GM21390 (cell line): ENCODE data around the gene COMT.
"Not testable (repeated sequence)": the region's sequence is repeated elsewhere in the genome, so short reads cannot be mapped to it uniquely, and the experiment has no call there.

Experiments used
- ATAC-seq: cut with Tn5 transposase; IDR thresholded peaks from one replicate; pipeline ENCODE4 v1.9.1; 2021; ENCODE audit not compliant: unreplicated experiment

COMT gene

GRCh38 chr22:19928207-19928606 lies 13.4 kb upstream of the COMT start:
- no peak for ATAC-seq

DNA sequence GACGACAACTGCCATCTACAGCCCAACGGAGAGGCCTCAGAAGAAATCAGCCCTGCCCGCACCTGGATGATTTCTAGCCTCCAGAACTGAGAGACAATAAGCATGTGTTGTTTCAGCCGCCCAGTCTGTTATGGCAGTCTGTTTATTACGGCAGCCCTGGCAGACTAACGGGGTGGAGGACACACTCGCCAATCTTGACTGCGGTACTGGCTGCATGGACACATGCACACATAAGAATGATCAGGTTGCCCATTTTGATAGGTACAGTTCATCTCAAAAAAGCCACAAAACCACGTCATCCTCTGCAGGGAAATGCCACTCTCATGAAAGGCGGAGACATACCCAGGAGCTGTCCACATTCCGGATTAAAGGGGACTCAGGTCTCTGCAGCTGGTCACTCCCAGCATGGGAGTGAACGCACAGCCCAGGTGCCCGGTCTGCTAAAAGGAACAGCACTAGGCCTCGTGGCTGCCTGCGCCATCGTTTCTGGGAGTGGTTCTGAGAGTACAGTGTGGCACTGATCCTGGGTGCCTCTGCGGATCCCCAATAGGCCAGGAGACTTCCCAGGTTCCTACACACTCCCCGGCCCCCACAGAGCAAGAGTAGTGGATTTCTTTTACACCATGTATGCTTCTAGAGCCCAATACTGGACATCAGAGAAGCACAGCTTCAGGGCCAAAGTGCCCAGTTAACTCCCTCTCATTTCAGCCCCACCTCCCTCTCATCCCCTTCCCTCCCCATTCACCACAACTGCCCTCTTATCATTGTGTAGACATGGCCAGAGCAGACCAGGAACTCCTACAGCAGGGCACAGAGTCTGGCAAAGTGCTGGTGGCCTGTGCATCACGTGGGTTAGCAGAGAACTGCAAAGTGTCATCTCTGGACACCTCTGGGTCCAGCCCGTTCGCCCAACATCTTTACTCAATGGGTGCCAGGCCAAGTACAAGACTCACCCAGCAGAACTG lies 11.7 kb upstream of the COMT start:
- no peak for ATAC-seq

GRCh38 chr22:19930551-19931486 lies 10.8 kb upstream of the COMT start:
- no peak for ATAC-seq

DNA sequence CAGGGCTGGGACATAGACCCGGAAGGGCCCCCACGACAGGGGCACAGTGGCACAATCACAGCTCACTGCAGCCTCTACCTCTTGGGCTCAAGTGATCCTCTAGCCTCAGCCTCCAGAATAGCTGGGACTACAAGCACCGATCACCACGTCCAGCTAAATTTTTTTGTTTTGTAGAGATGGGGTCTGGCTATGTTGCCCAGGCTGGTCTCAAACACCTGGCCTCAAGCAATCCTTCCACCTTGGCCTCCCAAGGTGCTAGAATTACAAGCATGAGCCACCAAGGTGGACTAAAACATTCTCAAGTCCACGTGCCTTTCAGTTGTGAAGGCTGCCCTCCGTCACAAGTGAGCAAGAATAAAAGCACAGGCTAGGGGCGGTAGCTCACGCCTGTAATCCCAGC lies 10.1 kb upstream of the COMT start:
- no peak for ATAC-seq

DNA sequence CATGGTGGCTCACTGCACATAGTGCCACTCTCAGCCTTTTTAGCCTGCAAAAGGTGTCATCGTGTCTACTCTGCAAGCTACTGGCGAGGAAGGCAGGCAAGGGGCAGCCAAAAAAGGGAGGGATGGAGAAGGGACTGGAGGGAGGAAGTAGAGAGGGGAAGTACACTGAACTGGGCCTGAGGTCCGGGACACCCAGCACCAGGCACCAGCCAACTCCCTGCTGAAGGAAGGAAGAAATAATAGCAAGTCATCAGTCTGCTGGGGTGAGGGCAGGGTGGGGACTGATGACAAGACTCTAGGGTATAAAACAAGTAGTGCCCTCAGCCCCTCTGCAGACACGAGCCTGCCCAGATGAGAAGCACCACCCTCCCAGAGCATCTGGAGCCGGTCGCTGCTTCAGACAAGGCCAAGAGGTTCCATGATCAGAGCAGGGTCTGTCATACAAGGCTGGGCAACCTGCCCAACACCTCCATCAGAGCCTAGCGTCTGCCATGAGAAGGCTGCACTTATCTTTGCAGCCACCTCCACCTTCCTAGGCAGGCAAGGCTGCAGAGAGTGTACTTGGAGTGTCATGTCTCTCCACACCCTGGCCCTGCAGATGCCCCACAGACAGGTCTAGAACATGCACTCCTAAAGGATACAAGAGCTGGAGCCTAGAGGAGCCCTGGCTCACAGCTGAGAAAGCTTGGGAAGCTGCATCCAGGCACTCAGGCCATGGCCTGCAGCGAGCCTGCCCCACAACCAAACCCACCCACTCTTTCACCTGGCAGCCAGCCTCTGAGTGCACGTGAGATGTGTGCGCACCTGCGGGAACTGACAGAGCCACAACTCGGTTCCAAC lies 9.0 kb upstream of the COMT start:
- no peak for ATAC-seq

DNA sequence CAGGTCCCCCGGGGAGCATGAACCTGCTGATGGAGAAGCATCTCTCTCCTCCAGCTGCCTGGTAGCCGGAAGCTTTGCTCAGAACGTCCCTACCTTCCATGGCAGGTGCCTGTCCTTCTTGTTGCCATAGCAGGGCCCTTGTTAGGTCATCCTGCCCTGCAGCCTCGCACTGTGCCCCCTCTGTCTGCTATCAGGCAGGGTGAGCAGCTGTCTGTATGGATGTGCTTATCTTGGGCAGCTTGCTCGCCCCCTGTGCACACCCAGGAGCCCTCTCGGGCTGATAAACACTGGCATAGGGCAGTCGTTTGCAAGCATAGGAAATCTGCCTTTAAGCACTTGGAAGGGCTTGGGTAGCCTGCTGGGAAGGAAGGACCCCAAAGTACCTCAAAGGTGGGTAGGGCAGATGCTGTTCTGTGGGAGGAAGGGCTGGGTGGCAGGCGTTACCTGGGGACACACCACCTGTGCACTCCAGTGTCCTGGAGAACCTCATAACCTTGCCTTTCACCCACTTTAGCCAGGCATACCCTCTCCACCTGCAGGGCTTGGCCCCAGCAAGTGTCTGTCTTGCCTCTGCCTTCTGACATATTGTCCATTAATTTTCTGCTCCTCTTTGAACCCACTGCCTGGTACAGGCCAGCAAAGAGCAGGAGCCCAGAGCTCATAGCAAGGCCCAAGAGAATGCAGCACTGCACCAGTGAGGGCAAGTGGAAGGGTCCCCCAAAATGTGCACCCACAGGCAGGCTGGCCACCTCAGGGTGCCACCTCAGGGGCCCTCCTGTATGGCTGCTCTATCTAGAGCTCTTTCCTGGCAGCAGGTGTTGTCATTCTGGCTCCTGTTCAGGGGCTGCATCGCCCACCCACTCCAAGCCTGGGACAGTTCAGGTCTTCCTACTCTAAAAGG lies 8.0 kb upstream of the COMT start:
- no peak for ATAC-seq

- not testable (repeated sequence) for ATAC-seq
These were observed 6.4 kb upstream of the COMT start for GRCh38 chr22:19935123-19935718.

DNA sequence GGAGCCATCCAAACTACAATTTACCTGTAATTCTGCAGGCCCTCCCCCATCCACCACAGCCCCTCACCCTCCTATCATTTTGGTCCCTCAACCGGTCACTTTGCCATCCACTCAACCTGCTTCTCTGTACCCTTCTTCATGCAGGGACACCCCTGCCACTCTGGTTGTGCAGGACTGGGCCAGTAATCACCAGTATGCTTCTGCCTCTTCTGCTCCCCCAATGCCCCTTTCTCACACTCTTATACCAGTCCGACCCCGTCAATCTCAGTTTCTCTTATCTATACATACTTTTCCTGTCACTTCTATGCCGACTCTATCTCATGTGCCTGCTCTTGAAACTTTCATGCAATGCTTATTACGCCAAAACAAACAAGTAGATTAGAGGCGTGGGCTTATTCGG lies 5.1 kb upstream of the COMT start:
- no peak for ATAC-seq

DNA sequence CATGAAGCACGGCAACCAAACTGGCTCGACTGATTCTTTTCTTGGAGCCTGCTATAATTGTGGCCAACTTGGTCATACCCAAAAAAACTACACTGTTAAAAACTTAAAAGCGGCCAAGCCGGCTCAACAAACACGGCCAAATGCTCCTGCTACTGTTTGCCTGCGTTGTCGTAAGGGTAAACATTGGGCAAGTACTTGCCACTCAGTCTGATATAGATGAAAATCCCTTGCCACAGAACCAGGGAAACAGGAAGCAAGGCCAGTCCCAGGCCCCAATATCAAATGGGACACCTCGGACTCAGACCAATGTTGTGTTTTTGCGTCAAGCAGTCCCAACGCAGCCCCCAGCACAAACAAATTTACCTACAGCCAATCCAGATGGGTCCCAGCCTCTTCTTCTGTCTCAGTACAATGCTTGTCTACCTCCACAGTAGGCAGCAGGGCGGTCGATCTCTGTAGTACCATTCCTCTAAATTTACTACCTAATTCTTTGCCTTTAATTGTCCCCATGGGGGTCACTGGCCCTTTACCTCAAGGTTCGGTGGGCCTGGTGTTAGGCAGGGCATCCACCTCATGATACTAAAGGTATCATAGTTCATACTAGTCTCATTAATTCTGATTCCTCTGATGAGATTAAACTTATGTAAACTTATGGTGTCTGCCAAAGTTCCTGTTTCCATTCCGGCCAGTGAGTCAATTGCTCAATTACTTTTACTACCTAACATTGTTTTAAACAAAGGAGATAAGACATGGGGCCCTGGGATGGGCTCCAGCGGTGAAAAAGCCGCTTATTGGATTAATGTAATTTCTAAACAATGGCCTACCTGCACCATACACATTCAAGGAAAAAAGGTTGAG lies 3.7 kb upstream of the COMT start:
- ATAC-seq = no peak

DNA sequence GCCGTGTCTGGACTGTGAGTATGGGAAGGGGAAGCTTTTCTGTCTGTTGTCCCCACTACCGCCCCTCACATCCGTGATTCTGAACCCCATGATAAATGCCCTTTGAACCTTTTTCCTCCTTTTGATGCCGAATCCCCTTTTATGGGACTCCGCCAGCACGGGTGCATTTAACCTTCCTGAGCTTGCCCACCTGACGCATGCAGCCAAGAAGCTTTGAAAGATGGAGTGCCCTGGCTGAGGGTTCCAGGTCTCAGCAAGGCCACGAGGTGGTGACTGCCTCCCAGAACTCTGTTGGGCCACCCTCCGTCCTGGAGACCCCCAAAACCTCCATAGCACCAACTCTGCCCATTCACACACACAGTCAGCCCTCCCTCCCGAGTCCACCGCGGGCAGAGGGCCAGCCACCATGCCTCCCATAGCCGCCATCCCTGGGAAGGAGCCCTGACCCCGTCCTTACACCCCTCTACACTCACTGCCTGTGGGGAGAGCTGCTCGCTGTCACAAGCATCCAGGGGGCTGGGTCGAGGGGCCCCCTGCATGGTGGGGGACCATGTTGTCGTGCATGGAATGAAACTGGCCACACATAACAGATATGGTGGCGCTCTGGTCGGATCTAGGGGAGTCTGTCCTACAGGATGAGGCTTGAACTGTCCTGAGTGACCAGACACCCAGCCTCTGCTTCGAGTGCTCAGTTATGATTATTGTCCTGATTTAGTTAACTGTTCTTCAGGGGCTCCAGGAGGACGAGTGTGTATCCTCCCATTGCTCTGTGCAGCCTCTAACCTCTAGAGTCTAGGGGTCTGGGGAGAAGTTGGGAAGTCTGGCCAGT lies 822 bp upstream of the COMT start:
- no peak for ATAC-seq

DNA sequence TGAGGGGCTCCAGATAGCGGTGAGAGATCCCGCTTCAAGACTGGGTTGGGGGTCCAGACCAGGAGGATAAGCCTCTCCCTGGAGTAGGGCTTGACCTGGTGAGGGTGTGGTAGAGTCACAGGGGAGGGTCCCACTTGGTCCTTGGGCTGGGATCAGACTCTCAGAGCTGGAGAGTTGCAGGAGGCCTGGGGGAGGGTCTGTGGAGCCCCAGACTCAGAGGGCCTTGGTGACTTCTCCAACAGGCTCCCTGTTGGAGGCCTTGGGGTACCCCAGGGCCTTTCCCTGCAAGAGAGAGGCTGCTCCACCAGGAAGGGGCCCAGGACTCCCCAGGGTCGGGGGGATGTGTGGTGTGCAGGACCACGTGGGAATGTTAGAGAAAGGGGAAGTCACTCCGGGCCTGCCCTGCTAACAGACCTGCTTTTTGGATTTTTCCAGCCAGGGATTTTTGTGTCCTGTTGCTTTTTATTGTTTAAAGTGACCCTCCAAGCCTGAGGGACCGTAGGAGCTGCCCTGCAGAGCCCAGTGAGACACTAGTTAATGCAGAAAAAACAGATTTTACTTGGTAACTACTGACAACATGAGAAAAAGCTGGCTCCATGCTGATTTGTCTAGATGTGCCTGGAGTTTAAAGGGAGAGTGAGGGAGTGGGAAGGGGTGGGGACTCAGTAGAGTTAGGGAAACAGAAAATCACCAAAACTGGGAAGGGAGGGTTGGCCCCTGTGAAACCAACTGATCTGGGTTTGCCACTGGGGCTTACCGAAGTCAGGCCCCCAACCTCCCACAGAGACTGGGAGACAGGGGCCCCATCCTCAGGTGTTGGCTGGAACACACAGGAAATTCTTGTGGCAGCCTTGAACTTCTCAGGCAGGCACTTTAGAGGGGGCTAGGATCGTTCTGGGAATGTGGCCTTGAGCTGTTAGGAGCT lies 847 bp downstream of the COMT start:
- ATAC-seq = peak; percentile 18

GRCh38 chr22:19943082-19944026 lies 1.8 kb downstream of the COMT start:
- no peak for ATAC-seq

DNA sequence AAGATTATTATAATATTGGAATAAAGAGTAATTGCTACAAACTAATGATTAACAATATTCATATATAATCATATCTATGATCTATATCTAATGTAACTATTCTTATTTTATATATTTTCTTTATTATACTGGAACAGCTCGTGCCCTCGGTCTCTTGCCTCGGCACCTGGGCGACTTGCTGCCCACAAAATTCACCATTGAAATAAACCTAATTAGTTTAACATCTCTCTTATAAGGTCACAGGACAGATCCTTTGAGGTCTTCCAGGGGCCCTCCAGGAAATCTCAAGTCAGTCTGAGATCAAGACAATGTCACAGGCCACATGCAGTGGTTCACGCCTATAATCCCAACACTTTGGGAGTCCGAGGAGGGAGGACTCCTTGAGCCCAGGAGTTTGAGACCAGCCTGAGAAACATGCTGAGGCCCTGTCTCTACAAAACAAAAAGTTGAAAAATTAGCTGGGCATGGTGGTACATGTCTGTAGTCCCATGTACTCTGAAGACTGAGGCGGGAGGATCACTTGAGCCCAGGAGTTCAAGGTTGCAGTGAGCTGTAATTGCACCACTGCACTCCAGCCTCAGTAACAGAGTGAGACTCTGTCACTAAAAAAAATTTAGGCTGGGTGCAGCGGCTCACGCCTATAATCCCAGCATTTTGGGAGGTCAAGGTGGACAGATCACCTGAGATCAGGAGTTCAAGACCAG lies 6.6 kb downstream of the COMT start:
- ATAC-seq = no peak

- ATAC-seq = no peak
These were observed 9.8 kb downstream of the COMT start for GRCh38 chr22:19951346-19951745.
